H1 (cell line): Measurements from ENCODE around the gene AGAP1. TPM values are rescaled to one million over a fixed set of nuclear protein-coding genes. Genes with fewer than 3 reads are reported as not detected.

ENCODE experiments used
- CREB1 ChIP-seq: IDR thresholded peaks from 2 replicates; pipeline ENCODE4 v1.6.1; 2012; ENCODE audit warnings: inconsistent platforms
- GTF2F1 ChIP-seq: IDR thresholded peaks from 2 replicates; pipeline ENCODE4 v1.6.1; 2012; ENCODE audit warnings: low read depth, low read length, improper control_type of control experiment, borderline replicate concordance
- PHF8 ChIP-seq: fragments of 200-600 bp; sonication (generic); conservative IDR thresholded peaks from 2 replicates; pipeline ENCODE4 v1.7.1; 2012; ENCODE audit warnings: low read depth, mild to moderate bottlenecking, inconsistent platforms, low read length, moderate library complexity
- RBBP5 ChIP-seq: IDR thresholded peaks from 2 replicates; pipeline ENCODE4 v1.7.1; 2012; ENCODE audit warnings: low read depth, mild to moderate bottlenecking, inconsistent platforms, low read length, moderate library complexity, borderline replicate concordance
- TAF1 ChIP-seq: IDR thresholded peaks from 2 replicates; pipeline ENCODE4 v1.6.1; 2011; ENCODE audit warnings: mild to moderate bottlenecking, low read depth, low read length
- polyA plus RNA-seq, 7 experiments: library from polyadenylated mRNA; depleted of rRNA in 3 of 7; stranded (reverse) in 5 of 7; unstranded in 2 of 7; fragments of >200 nt in 5 of 7; fragments of 200-250 nt in 2 of 7; gene quantifications; 1 replicate in 5 of 7; 2 replicates in 1 of 7; 4 replicates in 1 of 7; pipeline versions ENCODE4 v1.2.1 to v1.2.3, GENCODE V29; 2011 to 2013; ENCODE audit warnings: missing spikeins in 2 of 7, mixed read lengths in 2 of 7
- total RNA-seq: library from RNA; stranded (reverse); fragmentation: NEBNext Ultra II Directional; extraction: Animal tissue kit (Norgen Biotek cat#: 25700); gene quantifications from 2 replicates; pipeline ENCODE4 v1.2.1, GENCODE V29; 2021

The AGAP1 gene
- total and polyA plus RNA-seq, 2 of the 8 experiments (the other 6 are each of a cell fraction or from before 2014, with no cell fraction given): 18.1 to 39.4 TPM

DNA sequence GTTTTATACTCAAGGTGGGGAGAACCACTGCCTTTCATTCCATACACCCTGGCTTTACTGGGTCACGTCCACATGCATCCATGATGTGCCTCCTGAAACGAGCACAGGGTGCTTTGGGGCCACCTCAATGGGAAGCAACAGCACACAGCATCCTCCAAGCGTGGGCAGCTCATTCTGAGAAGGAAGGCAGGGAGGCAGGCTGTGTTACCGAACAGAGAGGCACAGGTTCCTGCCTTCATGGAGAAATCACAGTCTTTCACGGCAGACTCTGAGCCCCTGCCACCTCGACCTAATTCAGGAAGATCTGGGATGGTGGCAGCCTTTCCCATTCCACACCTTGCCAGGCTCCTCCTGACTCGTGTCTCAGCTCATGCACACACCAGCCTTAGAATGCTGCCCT, 544.3 kb downstream of the AGAP1 start (continued):
- TF ChIP-seq RBBP5 (no peak), PHF8 (no peak), CREB1 (no peak), GTF2F1 (no peak), TAF1 (no peak)
